ENCODE results near the gene KMT5B. TPM values are rescaled to one million over a fixed set of nuclear protein-coding genes. Genes with fewer than 3 reads are reported as not detected.
A peak's percentile ranks its signal among the peaks of the same experiment; 100 is the strongest.

Gene KMT5B
- total and polyA plus RNA-seq, 2 of the 13 experiments (the other 11 are each of a cell fraction or from before 2014, with no cell fraction given), result 17.6 to 23.7 TPM

- TF ChIP-seq PRDM10 (CRISPR knock-in tag; IDR thresholded peaks at IDR 0.05; ENCODE audit: low read depth) (peak; percentile 97), MYPOP (CRISPR knock-in tag; IDR thresholded peaks at IDR 0.05) (peak; percentile 88), ELF4 (CRISPR knock-in tag; IDR thresholded peaks at IDR 0.05; ENCODE audit: borderline replicate concordance) (no peak), AKAP8 (CRISPR knock-in tag; IDR thresholded peaks at IDR 0.05) (0 out of 2 replicates have a peak, but pooled peaks have one; percentile 51), ZBTB14 (CRISPR knock-in tag; IDR thresholded peaks at IDR 0.05) (no peak), MXD1 (CRISPR knock-in tag; IDR thresholded peaks at IDR 0.05) (peak; percentile 76), HHEX (CRISPR knock-in tag; IDR thresholded peaks at IDR 0.05) (peak; percentile 78), ZNF263 (CRISPR knock-in tag; IDR thresholded peaks at IDR 0.05) (peak; percentile 48; the same call in 1 of the 2 replicates), FOXM1 (CRISPR knock-in tag; IDR thresholded peaks at IDR 0.05) (no peak), ZNF235 (CRISPR knock-in tag; IDR thresholded peaks at IDR 0.05; ENCODE audit: borderline replicate concordance) (0 out of 2 replicates have a peak, but pooled peaks have one; percentile 75), SALL1 (CRISPR knock-in tag; IDR thresholded peaks at IDR 0.05) (peak; percentile 96), ZNF558 (CRISPR knock-in tag; IDR thresholded peaks at IDR 0.05; ENCODE audit: borderline replicate concordance) (peak; percentile 96), ARNT2 (CRISPR knock-in tag; IDR thresholded peaks at IDR 0.05; ENCODE audit: low read depth) (peak; percentile 68; the same call in 1 of the 2 replicates), ZNF33B (CRISPR knock-in tag; IDR thresholded peaks at IDR 0.05) (0 out of 2 replicates have a peak, but pooled peaks have one; percentile 41), KDM2A (CRISPR knock-in tag; IDR thresholded peaks at IDR 0.05; ENCODE audit: borderline replicate concordance, low read depth) (peak; percentile 75), SMC3 (IDR thresholded peaks at IDR 0.05; ENCODE audit: low read length) (peak; percentile 47), CREB1 (IDR thresholded peaks at IDR 0.05) (no peak), CREB1 (CRISPR knock-in tag; IDR thresholded peaks at IDR 0.05) (no peak), ATF7 (IDR thresholded peaks at IDR 0.05) (no peak), ATF7 (CRISPR knock-in tag; IDR thresholded peaks at IDR 0.05) (peak; percentile 64; the same call in 1 of the 2 replicates), ONECUT2 (CRISPR knock-in tag; IDR thresholded peaks at IDR 0.05) (peak; percentile 45; the same call in 1 of the 2 replicates), SPEN (CRISPR knock-in tag; IDR thresholded peaks at IDR 0.05; ENCODE audit: low read depth) (peak; percentile 83), ZNF652 (CRISPR knock-in tag; IDR thresholded peaks at IDR 0.05; ENCODE audit: borderline replicate concordance, low read depth) (peak; percentile 47; the same call in 1 of the 2 replicates), ASH2L (IDR thresholded peaks at IDR 0.05; ENCODE audit: insufficient read length, low read depth, low read length) (peak; percentile 52), ZKSCAN5 (CRISPR knock-in tag; IDR thresholded peaks at IDR 0.05) (no peak)
These were observed 66.2 kb downstream of the KMT5B start (continued) for GRCh38 chr11:68146704-68147474.

All from HepG2 (cell line).